Right ventricle myocardium inferior (tissue), 1 donor: ENCODE measurements around the gene RNU1-3. TPM values are rescaled to one million over a fixed set of nuclear protein-coding genes. Genes with fewer than 3 reads are reported as not detected.
"Not testable (repeated sequence)": the region's sequence is repeated elsewhere in the genome, so short reads cannot be mapped to it uniquely, and the experiment has no call there.

Source experiments
- ATAC-seq: fragments of 200-7000 bp; cut with Tn5 transposase; one replicate; pipeline ENCODE4 v1.9.1; 2020; ENCODE audit warnings: mild to moderate bottlenecking, moderate library complexity
- DNase-seq: peaks from one replicate; pipeline ENCODE4 v3.0.0; 2021; ENCODE audit errors: missing footprints
- intact Hi-C: fragments of 100-400 bp; cut with DNase I; formaldehyde crosslinking; loops from one replicate; pipeline ENCODE4 v1.11.0; 2022
- total RNA-seq: library from RNA; stranded (reverse); fragmentation: NEBNext Ultra II Directional; extraction: Animal tissue kit (Norgen Biotek cat#: 25700); gene quantifications from one replicate; pipeline ENCODE4 v1.2.1, GENCODE V29; 2021
- donor health status: DM: no; HTN: yes; CAD: no; lungs with severe emphysema.

RNU1-3 gene
- total RNA-seq, 1 donor from 2014 or later, result 4,572 TPM

DNA sequence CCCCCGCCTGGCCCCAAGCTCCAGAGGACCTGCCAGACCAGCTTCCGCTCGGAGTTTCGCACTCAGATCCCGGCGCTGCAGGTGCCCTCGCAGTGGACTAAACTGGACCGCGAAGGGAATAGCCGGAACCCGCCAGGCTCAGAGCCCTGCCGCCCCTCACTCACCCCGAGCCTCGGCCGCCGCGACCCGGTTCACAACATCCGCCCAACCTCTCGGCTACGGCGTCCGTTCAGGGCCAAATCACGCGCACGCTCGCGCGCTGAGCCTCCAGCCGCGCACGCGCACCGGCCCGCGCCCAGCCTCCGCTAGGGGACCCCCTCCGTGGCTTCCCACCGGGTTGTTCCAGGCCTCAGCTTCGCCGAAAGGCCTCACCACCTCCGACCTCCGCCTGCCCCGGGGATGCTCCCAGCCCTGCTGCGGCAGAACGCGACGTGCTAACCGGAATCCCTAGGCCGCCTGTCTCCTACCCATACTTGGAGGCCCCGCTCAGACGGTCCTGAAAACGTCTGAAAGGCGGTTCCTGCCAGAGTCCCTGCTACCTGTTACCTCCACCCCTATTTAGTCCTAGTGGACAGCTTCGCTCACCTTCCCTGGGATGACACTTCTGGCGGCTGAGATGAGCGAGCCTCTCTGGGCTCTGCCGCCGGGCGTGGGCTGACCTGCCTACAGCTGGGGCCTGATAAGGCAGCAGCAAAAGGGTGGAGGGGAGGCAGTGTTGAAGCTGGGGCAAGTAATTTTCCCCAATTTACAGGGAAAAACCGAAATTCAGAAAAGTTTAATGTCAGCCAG lies 22.1 kb downstream of the RNU1-3 start:
- intact Hi-C loops, result not testable (repeated sequence)
- ATAC-seq (peak; percentile 94), DNase-seq (peak; percentile 99)

DNA sequence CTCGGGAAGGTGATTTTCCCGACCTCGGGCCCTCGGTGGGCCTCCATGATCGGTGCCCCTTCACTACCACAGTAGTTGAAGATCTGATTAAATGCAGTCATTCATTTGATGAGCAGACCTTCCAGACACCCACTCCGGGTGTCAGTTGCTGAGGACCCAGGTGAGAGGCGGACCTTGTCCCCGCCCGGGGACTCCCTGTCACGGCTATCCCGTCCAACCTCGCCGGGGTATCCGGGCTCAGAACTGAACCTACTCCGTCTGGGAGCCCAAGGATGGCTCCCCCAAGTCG lies 22.6 kb downstream of the RNU1-3 start:
- ATAC-seq (peak; percentile 15), DNase-seq (no peak)
- intact Hi-C loops, result no loop called here

DNA sequence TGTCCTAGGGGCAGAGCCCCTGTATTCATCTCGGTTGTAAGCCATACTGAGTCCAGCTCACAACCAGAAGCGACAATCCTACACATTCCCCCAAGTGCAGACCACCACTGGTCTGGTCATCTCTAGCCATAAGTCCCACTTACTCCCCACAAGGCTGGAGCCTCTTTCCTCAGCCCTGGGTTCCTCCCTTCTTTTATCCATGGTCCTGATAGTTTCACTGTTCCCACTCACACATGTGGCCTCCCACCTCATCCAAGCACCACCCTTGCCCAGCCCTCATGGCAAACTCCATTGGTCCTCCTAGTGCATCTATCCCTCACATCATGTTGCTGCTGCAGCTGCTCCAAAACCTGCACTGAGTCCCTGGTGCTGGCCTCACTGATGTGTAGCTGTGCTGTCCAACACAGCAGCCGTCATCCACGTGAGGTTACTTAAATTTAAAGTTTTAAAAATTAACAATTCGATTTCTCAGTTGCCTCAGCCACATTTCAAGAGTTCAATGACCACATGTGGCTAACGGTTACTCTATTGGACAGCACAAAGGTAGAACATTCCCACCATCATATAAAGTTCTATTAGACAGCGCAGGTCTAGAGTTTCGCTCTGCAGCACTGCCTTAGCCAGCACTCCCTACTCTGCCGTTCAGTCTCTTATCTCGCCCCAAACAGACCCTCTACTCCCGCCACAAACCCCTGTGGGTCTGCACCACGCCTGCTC lies 23.1 kb downstream of the RNU1-3 start:
- intact Hi-C loops, result not testable (repeated sequence)

DNA sequence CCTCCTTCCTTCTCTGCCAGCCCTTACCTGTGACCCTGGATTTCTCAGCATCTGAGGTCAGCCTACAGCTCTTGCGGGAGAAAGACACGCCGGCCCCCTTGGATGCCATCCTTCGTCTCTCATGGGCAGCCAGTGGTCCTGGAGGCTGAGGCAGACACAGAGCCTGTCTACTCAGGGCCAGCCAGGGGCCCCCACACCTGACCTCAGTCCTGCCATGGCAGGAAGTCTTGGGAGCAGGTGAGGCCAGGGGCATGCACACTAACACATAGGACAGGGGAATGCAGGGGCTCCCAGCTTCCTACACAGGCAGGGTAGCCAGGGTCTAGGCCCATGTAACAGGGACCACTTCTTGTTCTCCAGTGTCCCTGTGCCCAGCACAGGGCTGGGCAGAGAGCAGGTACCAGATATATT lies 23.7 kb downstream of the RNU1-3 start:
- intact Hi-C loops, ATAC-seq: not testable (repeated sequence)
- peak; percentile 72 for DNase-seq

More for the DNA sequence above, 23.1 kb downstream of the RNU1-3 start:
- not testable (repeated sequence) for ATAC-seq
- peak; percentile 34 for DNase-seq

DNA sequence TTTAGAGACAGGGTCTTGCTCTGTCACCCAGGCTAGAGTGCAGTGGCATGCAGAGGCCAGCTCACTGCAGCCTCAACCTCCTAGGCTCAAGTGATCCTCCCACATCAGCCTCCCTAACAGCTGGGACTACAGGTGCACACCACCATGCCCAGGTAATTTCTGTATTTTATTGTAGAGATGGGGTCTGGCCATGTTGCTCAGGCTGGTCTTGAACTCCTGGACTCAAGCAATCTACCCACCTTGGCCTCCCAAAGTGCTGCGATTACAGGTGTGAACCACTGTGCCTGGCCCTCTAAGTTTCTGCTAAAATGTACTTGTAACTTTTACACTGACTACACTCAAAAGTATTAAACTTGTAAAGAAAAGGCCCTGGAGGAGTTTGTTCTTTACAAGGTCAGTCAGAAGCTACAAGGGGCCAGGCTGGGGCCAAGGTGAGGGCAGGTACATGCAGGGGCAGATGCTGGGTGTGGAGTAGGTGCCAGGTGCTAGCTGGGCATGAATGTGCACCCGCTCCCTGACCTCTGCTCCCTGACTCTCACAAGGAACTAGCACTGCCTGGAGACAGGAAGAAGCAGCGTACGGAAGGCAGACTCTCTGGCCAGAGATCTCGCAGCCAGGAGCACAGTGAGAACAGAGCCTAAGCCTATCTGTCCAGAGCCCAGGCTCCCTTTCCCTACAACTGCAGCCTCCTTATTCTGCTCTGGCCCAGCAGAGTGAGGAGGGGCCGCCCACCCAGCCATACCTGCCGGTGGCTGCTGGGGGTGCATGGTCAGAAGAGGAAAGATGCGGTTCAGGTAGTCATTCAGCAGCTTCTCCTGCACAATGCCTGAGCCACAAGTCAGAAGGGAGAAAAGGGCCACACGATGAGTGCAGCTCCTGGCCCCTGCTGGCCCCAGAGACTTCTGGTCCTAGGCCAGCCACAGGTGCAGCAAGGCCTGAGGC lies 24.5 kb downstream of the RNU1-3 start:
- intact Hi-C loops, ATAC-seq: not testable (repeated sequence)
- peak; percentile 70 for DNase-seq

DNA sequence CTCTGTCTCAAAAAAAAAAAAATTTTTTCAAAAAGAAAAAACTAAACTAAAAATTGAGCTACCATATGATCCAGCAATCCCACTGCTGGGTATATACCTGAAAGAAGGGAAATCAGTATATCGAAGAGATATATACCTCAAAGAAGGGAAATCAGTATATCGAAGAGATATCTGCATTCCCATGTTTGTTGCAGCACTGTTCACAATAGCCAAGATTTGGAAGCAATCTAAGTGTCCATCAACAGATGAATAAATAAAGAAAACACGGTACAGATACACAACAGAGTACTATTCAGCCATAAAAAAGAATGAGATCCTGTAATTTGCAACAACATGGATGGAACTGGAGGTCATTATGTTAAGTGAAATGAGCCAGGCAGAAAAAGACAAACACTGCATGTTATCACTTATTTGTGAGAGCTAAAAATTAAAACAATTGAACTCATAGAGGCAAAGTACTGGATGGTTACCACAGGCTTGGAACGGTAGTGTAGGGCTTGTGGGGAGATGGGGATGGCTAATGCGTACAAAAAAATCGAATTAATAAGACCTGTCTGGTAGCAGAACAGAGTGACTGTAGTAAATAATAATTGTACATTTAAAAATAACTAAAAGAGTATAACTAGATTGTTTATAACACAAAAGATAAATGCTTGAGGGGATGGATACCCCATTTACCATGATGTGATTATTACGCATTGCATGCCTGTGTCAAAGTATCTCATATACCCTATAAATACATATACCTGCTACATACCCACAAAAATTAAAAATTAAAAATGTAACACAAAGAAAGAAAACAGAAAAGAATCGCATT lies 25.4 kb downstream of the RNU1-3 start:
- DNase-seq, intact Hi-C loops, ATAC-seq: not testable (repeated sequence)

DNA sequence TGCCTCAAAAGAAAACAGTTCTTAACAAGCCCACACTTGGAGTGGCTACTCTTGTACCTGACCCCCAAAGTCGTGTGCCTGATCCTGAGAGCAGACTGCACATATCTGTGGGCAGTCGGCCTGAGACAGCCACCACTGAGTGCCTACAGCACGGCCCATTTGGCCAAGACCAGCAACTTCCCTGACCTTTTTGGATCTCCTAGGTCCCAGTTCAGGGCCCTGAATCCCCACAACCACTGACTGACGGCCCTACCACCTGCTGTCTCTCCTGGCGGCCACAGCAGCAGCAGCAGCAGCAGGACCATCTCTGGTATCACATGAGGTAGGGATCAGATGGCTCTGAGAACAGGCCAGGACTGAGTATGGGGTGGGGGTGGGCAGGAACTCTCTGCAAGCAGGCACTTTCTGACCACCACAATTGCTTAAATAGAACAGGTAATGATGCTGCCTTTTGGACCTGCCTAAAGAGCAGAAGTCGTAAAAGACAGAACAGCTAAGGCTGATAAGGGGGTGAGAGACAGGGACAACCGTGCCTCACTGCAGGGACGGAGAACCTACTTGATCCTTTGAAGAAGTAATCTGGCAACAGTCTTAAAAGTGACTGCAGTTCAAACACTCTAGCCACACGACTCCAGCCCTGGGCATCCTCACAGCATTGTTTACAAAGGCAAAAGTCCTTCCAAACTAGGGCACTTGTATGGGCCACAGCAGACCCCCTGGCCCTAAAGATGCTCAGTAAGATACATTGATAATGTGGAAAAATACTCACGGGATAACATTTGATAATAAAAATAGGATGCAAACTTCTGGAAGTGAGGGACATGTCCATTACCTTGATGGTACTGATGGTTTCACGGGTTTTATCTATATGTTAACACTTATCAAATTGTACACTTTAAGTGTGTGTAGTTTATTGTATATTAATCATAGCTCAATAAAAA lies 27.4 kb downstream of the RNU1-3 start:
- intact Hi-C loops, ATAC-seq: not testable (repeated sequence)
- DNase-seq, result peak; percentile 57

DNA sequence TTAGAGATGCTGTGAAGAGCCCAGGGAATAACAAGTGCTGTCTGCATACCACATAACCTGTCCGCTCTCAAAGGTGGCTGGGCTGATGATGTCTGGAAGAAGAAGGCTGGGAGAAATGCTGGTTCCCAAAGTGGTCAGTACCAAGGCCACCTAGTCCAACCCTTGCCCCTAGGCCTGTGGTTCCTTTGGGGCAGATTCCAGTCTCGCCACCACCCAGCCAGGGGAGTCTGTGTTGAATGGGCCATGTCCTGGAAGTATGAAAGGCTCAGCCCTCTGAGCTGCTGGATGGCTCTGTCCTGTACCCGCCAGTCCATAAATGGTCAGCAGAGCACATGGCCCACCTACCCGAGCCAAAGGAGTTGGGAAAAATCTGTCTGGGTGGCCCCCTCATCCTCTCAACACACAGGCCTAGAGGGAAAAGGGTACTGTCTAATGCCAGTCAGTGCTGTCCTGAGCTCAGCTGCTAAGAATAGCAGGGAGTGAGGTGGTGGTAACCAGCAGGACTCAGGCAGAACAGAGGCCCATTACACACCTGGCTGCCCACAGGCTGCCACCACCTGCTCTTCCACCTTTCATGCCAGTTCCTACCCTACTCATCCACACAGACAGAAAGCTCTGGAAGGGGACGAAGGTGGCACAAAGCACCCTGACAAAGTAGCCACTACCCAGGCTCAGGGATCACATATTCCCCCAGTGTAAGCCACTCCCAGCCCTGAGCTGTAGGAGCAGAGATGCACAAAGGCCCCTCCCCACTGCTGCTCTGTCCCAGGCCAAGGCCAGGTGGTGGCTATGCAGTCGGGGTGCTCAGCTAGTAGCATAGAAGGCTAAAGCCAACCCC lies 28.6 kb downstream of the RNU1-3 start:
- peak; percentile 27 for ATAC-seq
- intact Hi-C loops, DNase-seq: not testable (repeated sequence)

DNA sequence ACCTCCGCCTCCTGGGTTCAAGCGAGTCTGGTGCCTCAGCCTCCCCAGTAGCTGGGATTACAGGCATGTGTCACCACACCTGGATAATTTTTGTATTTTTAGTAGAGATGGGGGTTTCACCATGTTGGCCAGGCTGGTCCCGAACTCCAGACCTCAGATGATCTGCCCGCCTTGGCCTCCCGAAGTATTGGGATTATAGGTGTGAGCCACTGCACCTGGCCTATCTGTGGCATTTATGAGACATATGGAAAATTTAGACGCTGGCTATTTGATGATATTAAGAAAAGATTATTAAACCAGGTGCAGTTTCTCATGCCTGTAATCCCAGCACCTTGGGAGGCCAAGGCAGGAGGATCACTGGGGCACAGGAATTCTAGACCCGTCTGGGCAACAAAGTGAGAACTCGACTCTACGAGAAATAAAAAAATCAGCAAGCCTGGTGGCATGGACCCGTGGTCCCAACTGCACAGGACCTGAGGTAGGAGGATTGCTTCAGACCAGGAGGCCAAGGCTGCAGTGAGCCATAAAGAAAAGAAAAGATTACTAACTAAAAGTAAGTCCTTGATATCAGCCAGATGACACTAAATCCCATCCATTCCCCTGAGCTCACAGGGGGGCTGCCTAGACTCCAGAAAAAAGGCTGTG lies 30.1 kb downstream of the RNU1-3 start:
- DNase-seq, intact Hi-C loops, ATAC-seq: not testable (repeated sequence)

DNA sequence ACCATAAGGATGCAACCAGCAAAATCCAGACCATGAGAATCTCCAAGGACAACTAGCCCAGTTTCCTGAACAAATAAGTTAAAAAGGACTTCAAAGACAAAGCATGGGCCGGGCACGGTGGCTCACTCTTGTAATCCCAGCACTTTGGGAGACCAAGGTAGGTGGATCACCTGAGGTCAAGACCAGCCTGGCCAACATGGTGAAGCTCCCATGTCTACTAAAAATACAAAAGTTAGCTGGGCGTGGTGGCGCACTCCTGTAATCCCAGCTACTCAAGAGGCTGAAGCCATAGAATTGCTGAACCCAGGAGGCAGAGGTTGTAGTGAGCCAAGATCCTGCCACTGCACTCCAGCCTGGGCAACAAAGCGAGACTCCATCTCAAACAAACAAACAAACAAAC lies 30.8 kb downstream of the RNU1-3 start:
- intact Hi-C loops, ATAC-seq: not testable (repeated sequence)
- DNase-seq, result peak; percentile 72

DNA sequence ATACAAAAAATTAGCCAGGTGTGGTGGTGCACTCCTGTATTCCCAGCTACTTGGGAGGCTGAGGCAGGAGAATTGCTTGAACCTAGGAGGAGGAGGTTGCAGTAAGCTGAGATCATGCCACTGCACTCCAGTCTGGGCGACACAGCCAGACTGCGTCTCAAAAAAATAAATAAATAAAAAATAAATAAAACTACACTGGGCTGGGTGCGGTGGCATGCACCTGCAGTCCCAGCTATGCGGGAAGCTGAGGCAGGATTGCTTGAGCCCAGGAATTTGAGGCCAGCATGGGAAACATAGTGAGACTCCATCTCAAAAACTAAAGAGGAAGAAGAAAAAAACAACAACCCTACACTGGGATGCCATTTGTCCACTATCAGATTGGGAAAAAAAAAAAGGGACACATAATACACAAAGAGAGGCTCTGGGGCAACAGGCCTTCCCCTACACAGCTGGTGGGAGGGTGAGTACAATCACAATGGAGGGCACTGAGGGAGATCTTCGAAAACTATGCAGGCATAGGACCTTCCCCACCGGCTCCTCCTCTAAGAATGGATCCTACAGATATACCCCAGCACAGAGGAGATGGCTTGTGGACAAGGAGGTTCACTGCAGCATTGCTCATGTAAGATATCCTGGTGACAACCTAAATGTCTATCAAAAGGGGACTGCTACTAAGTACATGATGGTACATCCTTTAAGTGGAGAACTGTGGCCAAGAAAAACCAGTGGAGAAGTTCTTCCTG lies 33.0 kb downstream of the RNU1-3 start:
- ATAC-seq, intact Hi-C loops: not testable (repeated sequence)
- DNase-seq, result peak; percentile 64

DNA sequence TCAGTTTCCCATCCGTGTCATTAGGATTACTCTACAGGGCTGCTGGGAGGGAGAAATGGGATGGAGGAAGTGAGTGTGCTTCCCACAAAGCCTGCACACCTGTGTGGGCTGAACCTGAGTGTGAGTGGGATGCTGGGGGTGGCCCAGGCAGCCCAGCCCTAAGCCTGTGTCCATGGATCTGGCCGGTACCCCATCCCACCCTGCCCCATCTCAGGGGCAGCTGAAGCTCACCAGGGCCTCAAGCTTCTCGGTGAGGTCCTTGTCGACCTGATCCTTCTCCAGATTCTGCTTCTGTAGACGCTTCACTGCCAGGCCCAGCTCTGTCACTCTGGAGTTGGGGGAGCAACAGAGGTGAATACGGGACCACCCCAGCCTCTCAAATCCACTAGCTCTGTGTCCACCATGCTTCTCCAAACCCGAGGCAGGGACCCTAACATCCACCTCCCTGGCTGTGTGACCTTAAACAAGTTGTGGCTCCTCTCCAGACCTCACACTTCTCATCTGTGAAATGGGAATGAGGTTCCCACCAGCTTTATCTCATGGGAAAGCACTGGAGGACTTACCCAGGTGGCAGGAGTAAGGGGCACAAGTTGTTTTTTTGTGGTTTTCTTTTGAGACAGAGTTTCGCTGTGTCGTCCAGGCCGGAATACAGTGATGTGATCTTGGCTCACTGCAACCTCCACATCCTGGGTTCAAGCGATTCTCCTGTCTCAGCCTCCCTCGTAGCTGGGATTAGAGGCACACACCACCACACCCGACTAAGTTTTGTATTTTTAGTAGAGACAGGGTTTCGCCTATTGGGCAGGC lies 34.5 kb downstream of the RNU1-3 start:
- ATAC-seq, intact Hi-C loops: not testable (repeated sequence)
- peak; percentile 54 for DNase-seq

DNA sequence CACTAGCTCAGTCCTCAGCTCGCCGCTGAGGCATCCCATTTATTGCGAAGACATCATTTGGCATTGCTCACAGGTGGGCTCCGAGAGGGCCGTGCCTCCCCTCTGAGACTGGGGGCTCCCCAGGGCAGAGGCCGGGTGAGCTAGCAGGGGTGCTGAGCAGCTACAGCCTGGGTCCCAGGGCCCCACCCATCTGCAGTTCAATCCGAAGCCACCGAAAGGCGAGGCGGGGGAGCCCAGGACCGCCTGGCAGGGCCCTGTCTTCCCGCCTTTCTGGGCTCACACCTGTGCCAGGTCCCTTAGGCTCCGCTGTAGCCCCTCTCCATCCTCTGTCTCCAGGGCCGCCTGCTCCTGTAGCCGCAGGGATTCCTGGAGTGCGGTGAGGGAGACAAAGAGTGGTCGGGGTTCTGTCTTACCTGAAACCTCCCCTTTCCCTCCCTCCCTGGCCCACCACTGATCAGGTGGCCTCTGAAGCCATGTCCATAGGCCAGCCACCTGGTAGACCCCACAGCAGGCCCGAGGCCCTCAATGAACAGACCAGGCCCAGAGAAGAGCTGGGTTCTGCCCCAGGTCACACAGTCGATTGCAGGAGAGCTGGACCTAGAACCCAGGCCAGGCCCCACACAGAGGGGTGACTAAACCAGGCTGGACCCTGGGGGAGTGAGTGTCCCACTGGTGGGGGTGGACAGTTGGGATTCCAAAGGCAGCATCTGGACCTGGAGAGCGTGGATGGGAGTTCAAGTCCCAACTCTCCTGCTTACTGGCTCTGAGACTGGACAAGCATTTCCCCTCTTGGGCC lies 35.3 kb downstream of the RNU1-3 start:
- ATAC-seq (no peak), DNase-seq (peak; percentile 81)
- intact Hi-C loops, result no loop called here
